SK-N-SH treated with all-trans-retinoic acid at 6 μM for 48 hours (cell line): ENCODE data around the gene PCBP3.

Experiments used
- ARNTL ChIP-seq: fragments of 450-650 bp; formaldehyde crosslinking; IDR thresholded peaks from 2 replicates; pipeline ENCODE4 v1.5.0; 2020; ENCODE audit warnings: low read depth, mild to moderate bottlenecking, moderate library complexity, borderline replicate concordance
- ESRRG ChIP-seq: fragments of 250-450 bp; sonication (Bioruptor Pico); IDR thresholded peaks from 2 replicates; pipeline ENCODE4 v1.6.1; 2021; ENCODE audit warnings: mild to moderate bottlenecking
- GLIS3 ChIP-seq: fragments of 250-450 bp; sonication (Bioruptor Pico); IDR thresholded peaks from 2 replicates; pipeline ENCODE4 v1.5.0; 2020; ENCODE audit warnings: mild to moderate bottlenecking, moderate library complexity
- ISL1 ChIP-seq: fragments of 250-450 bp; sonication (Bioruptor Pico); IDR thresholded peaks from 2 replicates; pipeline ENCODE4 v2.1.2; 2022; ENCODE audit warnings: mild to moderate bottlenecking, moderate library complexity
- POU6F1 ChIP-seq: fragments of 250-450 bp; sonication (Bioruptor Pico); IDR thresholded peaks from 2 replicates; pipeline ENCODE4 v1.8.0; 2021; ENCODE audit warnings: low read depth, mild to moderate bottlenecking, moderate library complexity, borderline replicate concordance
- RARB ChIP-seq: fragments of 250-450 bp; sonication (Bioruptor Pico); IDR thresholded peaks from 2 replicates; pipeline ENCODE4 v1.8.0; 2021; ENCODE audit warnings: mild to moderate bottlenecking, moderate library complexity
- SNAI2 ChIP-seq: fragments of 250-450 bp; sonication (Bioruptor Pico); IDR thresholded peaks from 2 replicates; pipeline ENCODE4 v1.5.0; 2020; ENCODE audit warnings: mild to moderate bottlenecking, moderate library complexity
- ZFP3 ChIP-seq: fragments of 250-450 bp; sonication (Bioruptor Pico); IDR thresholded peaks from 2 replicates; pipeline ENCODE4 v1.5.0; 2020; ENCODE audit warnings: mild to moderate bottlenecking, moderate library complexity
- ZFP30 ChIP-seq: fragments of 450-650 bp; formaldehyde crosslinking; IDR thresholded peaks from 2 replicates; pipeline ENCODE4 v1.5.0; 2022; ENCODE audit warnings: mild to moderate bottlenecking, moderate library complexity
- ZNF8 ChIP-seq: fragments of 450-650 bp; formaldehyde crosslinking; IDR thresholded peaks from 2 replicates; pipeline ENCODE4 v1.5.0; 2020; ENCODE audit warnings: mild to moderate bottlenecking, moderate library complexity
- TF ChIP-seq, protein P1 (sequence below): fragments of 250-450 bp; sonication (Bioruptor Pico); IDR thresholded peaks from 2 replicates; pipeline ENCODE4 v1.8.0; 2020; ENCODE audit warnings: mild to moderate bottlenecking, moderate library complexity, borderline replicate concordance
- TF ChIP-seq, protein P2 (sequence below): fragments of 250-450 bp; sonication (Bioruptor Pico); IDR thresholded peaks from 2 replicates; pipeline ENCODE4 v1.5.1; 2020; ENCODE audit warnings: low read depth, mild to moderate bottlenecking, moderate library complexity

- TF ChIP-seq ARNTL (no peak), ZFP30 (CRISPR knock-in tag) (no peak), GLIS3 (no peak), ZNF8 (CRISPR knock-in tag) (no peak), ZFP3 (CRISPR knock-in tag) (no peak), ESRRG (CRISPR knock-in tag) (no peak), ISL1 (CRISPR knock-in tag) (no peak), SNAI2 (CRISPR knock-in tag) (no peak), POU6F1 (CRISPR knock-in tag) (no peak), RARB (CRISPR knock-in tag) (no peak)
- TF ChIP-seq, protein P1, sequence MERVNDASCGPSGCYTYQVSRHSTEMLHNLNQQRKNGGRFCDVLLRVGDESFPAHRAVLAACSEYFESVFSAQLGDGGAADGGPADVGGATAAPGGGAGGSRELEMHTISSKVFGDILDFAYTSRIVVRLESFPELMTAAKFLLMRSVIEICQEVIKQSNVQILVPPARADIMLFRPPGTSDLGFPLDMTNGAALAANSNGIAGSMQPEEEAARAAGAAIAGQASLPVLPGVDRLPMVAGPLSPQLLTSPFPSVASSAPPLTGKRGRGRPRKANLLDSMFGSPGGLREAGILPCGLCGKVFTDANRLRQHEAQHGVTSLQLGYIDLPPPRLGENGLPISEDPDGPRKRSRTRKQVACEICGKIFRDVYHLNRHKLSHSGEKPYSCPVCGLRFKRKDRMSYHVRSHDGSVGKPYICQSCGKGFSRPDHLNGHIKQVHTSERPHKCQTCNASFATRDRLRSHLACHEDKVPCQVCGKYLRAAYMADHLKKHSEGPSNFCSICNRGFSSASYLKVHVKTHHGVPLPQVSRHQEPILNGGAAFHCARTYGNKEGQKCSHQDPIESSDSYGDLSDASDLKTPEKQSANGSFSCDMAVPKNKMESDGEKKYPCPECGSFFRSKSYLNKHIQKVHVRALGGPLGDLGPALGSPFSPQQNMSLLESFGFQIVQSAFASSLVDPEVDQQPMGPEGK (CRISPR knock-in tag), result no peak
- TF ChIP-seq, protein P2, sequence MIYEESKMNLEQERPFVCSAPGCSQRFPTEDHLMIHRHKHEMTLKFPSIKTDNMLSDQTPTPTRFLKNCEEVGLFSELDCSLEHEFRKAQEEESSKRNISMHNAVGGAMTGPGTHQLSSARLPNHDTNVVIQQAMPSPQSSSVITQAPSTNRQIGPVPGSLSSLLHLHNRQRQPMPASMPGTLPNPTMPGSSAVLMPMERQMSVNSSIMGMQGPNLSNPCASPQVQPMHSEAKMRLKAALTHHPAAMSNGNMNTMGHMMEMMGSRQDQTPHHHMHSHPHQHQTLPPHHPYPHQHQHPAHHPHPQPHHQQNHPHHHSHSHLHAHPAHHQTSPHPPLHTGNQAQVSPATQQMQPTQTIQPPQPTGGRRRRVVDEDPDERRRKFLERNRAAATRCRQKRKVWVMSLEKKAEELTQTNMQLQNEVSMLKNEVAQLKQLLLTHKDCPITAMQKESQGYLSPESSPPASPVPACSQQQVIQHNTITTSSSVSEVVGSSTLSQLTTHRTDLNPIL (CRISPR knock-in tag), result no peak
Observed at GRCh38 chr21:45839274-45839673, 195.7 kb downstream of the PCBP3 start.
